GM23338 (cell line): ENCODE data around the gene NFYA. TPM values are rescaled to one million over a fixed set of nuclear protein-coding genes. Genes with fewer than 3 reads are reported as not detected.
A peak's percentile ranks its signal among the peaks of the same experiment; 100 is the strongest.

ENCODE experiments used
- ATAC-seq: fragments of 200-7000 bp; cut with Tn5 transposase; 3 replicates; pipeline ENCODE4 v1.9.1; 2020
- DNase-seq: peaks from one replicate; pipeline ENCODE4 v3.0.0-alpha.2; 2015; ENCODE audit warnings: low spot score
- H2AFZ ChIP-seq: fragments of 200-600 bp; sonication (generic); 2 replicates; pipeline ENCODE4 v1.8.0; 2016; ENCODE audit warnings: antibody characterized with exemption, mild to moderate bottlenecking, moderate library complexity
- H3F3A ChIP-seq: fragments of 200-600 bp; sonication (generic); replicated peaks from 2 replicates; pipeline ENCODE4 v1.8.0; 2017; ENCODE audit warnings: antibody characterized with exemption, mixed run types, low read depth
- H3K27ac ChIP-seq: fragments of 200-600 bp; sonication (generic); 2 replicates; pipeline ENCODE4 v1.6.1; 2016; ENCODE audit warnings: low read depth
- H3K27me3 ChIP-seq: fragments of 200-600 bp; sonication (generic); 2 replicates; pipeline ENCODE4 v1.8.0; 2016; ENCODE audit warnings: mild to moderate bottlenecking, mixed run types, moderate library complexity; ENCODE audit not compliant: insufficient read depth
- H3K36me3 ChIP-seq: fragments of 200-600 bp; sonication (generic); 2 replicates; pipeline ENCODE4 v1.8.0; 2016; ENCODE audit warnings: mild to moderate bottlenecking; ENCODE audit not compliant: insufficient read depth
- H3K4me1 ChIP-seq: fragments of 200-600 bp; sonication (generic); 2 replicates; pipeline ENCODE4 v1.8.0; 2016; ENCODE audit warnings: mild to moderate bottlenecking, moderate library complexity; ENCODE audit not compliant: insufficient read depth
- H3K4me2 ChIP-seq: fragments of 200-600 bp; sonication (generic); 2 replicates; pipeline ENCODE4 v1.7.1; 2017; ENCODE audit warnings: mixed run types
- H3K4me3 ChIP-seq: fragments of 200-600 bp; sonication (generic); 2 replicates; pipeline ENCODE4 v1.6.1; 2016; ENCODE audit warnings: mixed run types
- H3K79me2 ChIP-seq: fragments of 200-600 bp; sonication (generic); replicated peaks from 2 replicates; pipeline ENCODE4 v1.8.0; 2017; ENCODE audit warnings: mild to moderate bottlenecking; ENCODE audit not compliant: insufficient read depth
- H3K9me2 ChIP-seq: fragments of 200-600 bp; sonication (generic); 2 replicates; pipeline ENCODE4 v1.8.0; 2017; ENCODE audit not compliant: insufficient read depth
- H4K20me1 ChIP-seq: fragments of 200-600 bp; sonication (generic); replicated peaks from 2 replicates; pipeline ENCODE4 v1.8.0; 2017; ENCODE audit warnings: mild to moderate bottlenecking; ENCODE audit not compliant: insufficient read depth
- H3K27ac Mint-ChIP-seq: 2 replicates; pipeline ENCODE4 v1.8.0; 2020; ENCODE audit warnings: inconsistent platforms, mild to moderate bottlenecking, moderate library complexity, mixed read lengths
- H3K27me3 Mint-ChIP-seq: 3 replicates; pipeline ENCODE4 v1.8.0; 2022; ENCODE audit warnings: low read depth, mild to moderate bottlenecking, moderate library complexity, mixed read lengths, inconsistent platforms; ENCODE audit not compliant: insufficient read depth, poor library complexity
- H3K36me3 Mint-ChIP-seq: 3 replicates; pipeline ENCODE4 v1.8.0; 2021; ENCODE audit warnings: low read depth, mild to moderate bottlenecking, inconsistent platforms, moderate library complexity, mixed read lengths
- H3K4me1 Mint-ChIP-seq: 3 replicates; pipeline ENCODE4 v1.8.0; 2020; ENCODE audit warnings: mild to moderate bottlenecking, inconsistent platforms, mixed read lengths
- H3K4me3 Mint-ChIP-seq: 3 replicates; pipeline ENCODE4 v1.8.0; 2021; ENCODE audit warnings: moderate library complexity, mild to moderate bottlenecking, inconsistent platforms, mixed read lengths
- H3K9me3 Mint-ChIP-seq: 3 replicates; pipeline ENCODE4 v1.8.0; 2020; ENCODE audit warnings: moderate library complexity, mild to moderate bottlenecking, inconsistent platforms, mixed read lengths
- CTCF ChIP-seq, 2 experiments: fragments of 200-600 bp in 1 of 2; sonication (generic) in 1 of 2; conservative IDR thresholded peaks; 2 replicates each; pipeline versions ENCODE4 v1.5.1 to v1.6.1; 2016 to 2017; ENCODE audit warnings: antibody characterized with exemption in 2 of 2, low read depth in 2 of 2, mild to moderate bottlenecking in 2 of 2, moderate library complexity in 1 of 2
- EZH2 ChIP-seq: fragments of 200-600 bp; sonication (generic); IDR thresholded peaks from one replicate; pipeline ENCODE4 v1.8.0; 2017; ENCODE audit warnings: antibody characterized with exemption, mild to moderate bottlenecking, low read depth; ENCODE audit not compliant: unreplicated experiment
- NANOG ChIP-seq: IDR thresholded peaks from 2 replicates; pipeline ENCODE4 v1.6.1; 2016; ENCODE audit warnings: antibody characterized with exemption, borderline replicate concordance
- POLR2AphosphoS5 ChIP-seq: IDR thresholded peaks from 2 replicates; pipeline ENCODE4 v1.6.1; 2016; ENCODE audit warnings: antibody characterized with exemption, low read depth
- ZNF114 ChIP-seq: fragments of 250-450 bp; sonication (Bioruptor Pico); IDR thresholded peaks from 2 replicates; pipeline ENCODE4 v1.5.0; 2020; ENCODE audit warnings: mild to moderate bottlenecking, moderate library complexity
- polyA plus RNA-seq: library from polyadenylated mRNA; unstranded; fragments of >200 nt; fragmentation: Nextera tagmentation; extraction: Ambion mirVana; gene quantifications from 2 replicates; pipeline ENCODE4 v1.2.1, GENCODE V29; 2016
- total RNA-seq: library from RNA; depleted of rRNA; stranded (reverse); fragments of >200 nt; shearing (Covaris generic); gene quantifications from 2 replicates; pipeline ENCODE4 v1.2.3, GENCODE V29; 2014
- TF ChIP-seq, protein P1 (sequence below): IDR thresholded peaks from one replicate; pipeline ENCODE4 v1.6.1; 2018; ENCODE audit warnings: antibody characterized with exemption; ENCODE audit not compliant: unreplicated experiment
- TF ChIP-seq, protein P2 (sequence below): fragments of 250-450 bp; sonication (Bioruptor Pico); IDR thresholded peaks from 2 replicates; pipeline ENCODE4 v1.5.0; 2020; ENCODE audit warnings: mild to moderate bottlenecking, moderate library complexity

NFYA gene
- total and polyA plus RNA-seq, 2 experiments from 2014 or later, result 10.8 to 39.1 TPM

DNA sequence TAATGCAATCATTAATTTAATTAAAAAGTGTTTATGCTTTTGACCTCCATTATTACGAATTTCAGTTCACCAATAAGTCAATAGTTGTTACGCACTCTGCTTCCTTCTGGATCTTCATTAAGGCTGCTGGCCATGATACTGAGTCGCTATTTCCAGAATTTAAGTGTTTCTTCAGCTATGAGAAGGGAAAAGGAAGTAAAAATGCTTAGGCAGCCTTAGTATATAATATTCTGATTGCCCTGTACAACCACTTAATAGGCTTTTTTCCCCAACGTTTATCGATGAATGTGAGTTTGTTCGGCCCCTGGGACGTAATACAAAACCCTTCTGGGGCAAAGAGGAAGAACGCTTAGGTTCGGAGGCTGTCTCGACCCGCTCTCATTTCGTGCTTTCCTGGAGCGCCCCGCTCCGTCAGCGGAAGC is 1.3 kb upstream of the NFYA start:
- Histone ChIP-seq H3K36me3 (peaks cover 5% of the 10 kb centered on the region; the same call in 1 of the 2 replicates), H4K20me1 (peaks cover 14% of the 10 kb centered on the region; the same call in 1 of the 2 replicates), H3K9me2 (no peaks in the 10 kb centered on the region), H3K79me2 (peaks cover 39% of the 10 kb centered on the region), H3K27ac (peak overlapping the region; percentile 99), H3K27me3 (no peaks in the 10 kb centered on the region), H3K4me1 (peaks cover 33% of the 10 kb centered on the region), H3K4me3 (peak overlapping the region; percentile 66), H2AFZ (no peak overlapping the region), H3K4me2 (peak overlapping the region; percentile 81), H3F3A (peaks cover 2% of the 10 kb centered on the region; the same call in 1 of the 2 replicates)
- Mint-ChIP-seq H3K4me3 (peak overlapping the region; percentile 92), H3K36me3 (peaks cover 28% of the 10 kb centered on the region), H3K4me1 (peaks cover 29% of the 10 kb centered on the region), H3K27me3 (peaks cover 11% of the 10 kb centered on the region), H3K27ac (peak overlapping the region; percentile 98), H3K9me3 (no peaks in the 10 kb centered on the region; the same call in 2 of the 3 replicates)
- no peak for DNase-seq
- ATAC-seq, result no peak
- TF ChIP-seq, protein P1, sequence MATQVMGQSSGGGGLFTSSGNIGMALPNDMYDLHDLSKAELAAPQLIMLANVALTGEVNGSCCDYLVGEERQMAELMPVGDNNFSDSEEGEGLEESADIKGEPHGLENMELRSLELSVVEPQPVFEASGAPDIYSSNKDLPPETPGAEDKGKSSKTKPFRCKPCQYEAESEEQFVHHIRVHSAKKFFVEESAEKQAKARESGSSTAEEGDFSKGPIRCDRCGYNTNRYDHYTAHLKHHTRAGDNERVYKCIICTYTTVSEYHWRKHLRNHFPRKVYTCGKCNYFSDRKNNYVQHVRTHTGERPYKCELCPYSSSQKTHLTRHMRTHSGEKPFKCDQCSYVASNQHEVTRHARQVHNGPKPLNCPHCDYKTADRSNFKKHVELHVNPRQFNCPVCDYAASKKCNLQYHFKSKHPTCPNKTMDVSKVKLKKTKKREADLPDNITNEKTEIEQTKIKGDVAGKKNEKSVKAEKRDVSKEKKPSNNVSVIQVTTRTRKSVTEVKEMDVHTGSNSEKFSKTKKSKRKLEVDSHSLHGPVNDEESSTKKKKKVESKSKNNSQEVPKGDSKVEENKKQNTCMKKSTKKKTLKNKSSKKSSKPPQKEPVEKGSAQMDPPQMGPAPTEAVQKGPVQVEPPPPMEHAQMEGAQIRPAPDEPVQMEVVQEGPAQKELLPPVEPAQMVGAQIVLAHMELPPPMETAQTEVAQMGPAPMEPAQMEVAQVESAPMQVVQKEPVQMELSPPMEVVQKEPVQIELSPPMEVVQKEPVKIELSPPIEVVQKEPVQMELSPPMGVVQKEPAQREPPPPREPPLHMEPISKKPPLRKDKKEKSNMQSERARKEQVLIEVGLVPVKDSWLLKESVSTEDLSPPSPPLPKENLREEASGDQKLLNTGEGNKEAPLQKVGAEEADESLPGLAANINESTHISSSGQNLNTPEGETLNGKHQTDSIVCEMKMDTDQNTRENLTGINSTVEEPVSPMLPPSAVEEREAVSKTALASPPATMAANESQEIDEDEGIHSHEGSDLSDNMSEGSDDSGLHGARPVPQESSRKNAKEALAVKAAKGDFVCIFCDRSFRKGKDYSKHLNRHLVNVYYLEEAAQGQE, result no peak
- TF ChIP-seq EZH2, result no peak
- no peak for TF ChIP-seq POLR2AphosphoS5
- no peak for TF ChIP-seq CTCF (conservative IDR thresholded peaks at IDR 0.05; ENCODE audit: low read depth in 2 of 2)
- no peak for TF ChIP-seq NANOG
- TF ChIP-seq ZNF114 (CRISPR knock-in tag), result no peak
- TF ChIP-seq, protein P2, sequence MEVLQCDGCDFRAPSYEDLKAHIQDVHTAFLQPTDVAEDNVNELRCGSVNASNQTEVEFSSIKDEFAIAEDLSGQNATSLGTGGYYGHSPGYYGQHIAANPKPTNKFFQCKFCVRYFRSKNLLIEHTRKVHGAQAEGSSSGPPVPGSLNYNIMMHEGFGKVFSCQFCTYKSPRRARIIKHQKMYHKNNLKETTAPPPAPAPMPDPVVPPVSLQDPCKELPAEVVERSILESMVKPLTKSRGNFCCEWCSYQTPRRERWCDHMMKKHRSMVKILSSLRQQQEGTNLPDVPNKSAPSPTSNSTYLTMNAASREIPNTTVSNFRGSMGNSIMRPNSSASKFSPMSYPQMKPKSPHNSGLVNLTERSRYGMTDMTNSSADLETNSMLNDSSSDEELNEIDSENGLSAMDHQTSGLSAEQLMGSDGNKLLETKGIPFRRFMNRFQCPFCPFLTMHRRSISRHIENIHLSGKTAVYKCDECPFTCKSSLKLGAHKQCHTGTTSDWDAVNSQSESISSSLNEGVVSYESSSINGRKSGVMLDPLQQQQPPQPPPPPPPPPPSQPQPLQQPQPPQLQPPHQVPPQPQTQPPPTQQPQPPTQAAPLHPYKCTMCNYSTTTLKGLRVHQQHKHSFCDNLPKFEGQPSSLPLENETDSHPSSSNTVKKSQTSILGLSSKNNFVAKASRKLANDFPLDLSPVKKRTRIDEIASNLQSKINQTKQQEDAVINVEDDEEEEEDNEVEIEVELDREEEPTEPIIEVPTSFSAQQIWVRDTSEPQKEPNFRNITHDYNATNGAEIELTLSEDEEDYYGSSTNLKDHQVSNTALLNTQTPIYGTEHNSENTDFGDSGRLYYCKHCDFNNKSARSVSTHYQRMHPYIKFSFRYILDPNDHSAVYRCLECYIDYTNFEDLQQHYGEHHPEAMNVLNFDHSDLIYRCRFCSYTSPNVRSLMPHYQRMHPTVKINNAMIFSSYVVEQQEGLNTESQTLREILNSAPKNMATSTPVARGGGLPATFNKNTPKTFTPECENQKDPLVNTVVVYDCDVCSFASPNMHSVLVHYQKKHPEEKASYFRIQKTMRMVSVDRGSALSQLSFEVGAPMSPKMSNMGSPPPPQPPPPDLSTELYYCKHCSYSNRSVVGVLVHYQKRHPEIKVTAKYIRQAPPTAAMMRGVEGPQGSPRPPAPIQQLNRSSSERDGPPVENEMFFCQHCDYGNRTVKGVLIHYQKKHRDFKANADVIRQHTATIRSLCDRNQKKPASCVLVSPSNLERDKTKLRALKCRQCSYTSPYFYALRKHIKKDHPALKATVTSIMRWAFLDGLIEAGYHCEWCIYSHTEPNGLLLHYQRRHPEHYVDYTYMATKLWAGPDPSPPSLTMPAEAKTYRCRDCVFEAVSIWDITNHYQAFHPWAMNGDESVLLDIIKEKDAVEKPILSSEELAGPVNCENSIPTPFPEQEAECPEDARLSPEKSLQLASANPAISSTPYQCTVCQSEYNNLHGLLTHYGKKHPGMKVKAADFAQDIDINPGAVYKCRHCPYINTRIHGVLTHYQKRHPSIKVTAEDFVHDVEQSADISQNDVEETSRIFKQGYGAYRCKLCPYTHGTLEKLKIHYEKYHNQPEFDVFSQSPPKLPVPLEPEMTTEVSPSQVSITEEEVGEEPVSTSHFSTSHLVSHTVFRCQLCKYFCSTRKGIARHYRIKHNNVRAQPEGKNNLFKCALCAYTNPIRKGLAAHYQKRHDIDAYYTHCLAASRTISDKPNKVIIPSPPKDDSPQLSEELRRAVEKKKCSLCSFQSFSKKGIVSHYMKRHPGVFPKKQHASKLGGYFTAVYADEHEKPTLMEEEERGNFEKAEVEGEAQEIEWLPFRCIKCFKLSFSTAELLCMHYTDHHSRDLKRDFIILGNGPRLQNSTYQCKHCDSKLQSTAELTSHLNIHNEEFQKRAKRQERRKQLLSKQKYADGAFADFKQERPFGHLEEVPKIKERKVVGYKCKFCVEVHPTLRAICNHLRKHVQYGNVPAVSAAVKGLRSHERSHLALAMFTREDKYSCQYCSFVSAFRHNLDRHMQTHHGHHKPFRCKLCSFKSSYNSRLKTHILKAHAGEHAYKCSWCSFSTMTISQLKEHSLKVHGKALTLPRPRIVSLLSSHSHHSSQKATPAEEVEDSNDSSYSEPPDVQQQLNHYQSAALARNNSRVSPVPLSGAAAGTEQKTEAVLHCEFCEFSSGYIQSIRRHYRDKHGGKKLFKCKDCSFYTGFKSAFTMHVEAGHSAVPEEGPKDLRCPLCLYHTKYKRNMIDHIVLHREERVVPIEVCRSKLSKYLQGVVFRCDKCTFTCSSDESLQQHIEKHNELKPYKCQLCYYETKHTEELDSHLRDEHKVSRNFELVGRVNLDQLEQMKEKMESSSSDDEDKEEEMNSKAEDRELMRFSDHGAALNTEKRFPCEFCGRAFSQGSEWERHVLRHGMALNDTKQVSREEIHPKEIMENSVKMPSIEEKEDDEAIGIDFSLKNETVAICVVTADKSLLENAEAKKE (CRISPR knock-in tag), result no peak
